ENCODE measurements around the gene ZNF195.
"Not testable (repeated sequence)": the region's sequence is repeated elsewhere in the genome, so short reads cannot be mapped to it uniquely, and the experiment has no call there.

- TF ChIP-seq POLR2A, EP300, POLR2AphosphoS5 (IDR thresholded peaks at IDR 0.05): not testable (repeated sequence)
- TF ChIP-seq, protein P1, sequence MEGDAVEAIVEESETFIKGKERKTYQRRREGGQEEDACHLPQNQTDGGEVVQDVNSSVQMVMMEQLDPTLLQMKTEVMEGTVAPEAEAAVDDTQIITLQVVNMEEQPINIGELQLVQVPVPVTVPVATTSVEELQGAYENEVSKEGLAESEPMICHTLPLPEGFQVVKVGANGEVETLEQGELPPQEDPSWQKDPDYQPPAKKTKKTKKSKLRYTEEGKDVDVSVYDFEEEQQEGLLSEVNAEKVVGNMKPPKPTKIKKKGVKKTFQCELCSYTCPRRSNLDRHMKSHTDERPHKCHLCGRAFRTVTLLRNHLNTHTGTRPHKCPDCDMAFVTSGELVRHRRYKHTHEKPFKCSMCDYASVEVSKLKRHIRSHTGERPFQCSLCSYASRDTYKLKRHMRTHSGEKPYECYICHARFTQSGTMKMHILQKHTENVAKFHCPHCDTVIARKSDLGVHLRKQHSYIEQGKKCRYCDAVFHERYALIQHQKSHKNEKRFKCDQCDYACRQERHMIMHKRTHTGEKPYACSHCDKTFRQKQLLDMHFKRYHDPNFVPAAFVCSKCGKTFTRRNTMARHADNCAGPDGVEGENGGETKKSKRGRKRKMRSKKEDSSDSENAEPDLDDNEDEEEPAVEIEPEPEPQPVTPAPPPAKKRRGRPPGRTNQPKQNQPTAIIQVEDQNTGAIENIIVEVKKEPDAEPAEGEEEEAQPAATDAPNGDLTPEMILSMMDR (IDR thresholded peaks at IDR 0.05): not testable (repeated sequence)
Observed at GRCh38 chr11:3395468-3395867, 16.5 kb upstream of the ZNF195 start.

Measured in suprapubic skin (tissue), 4 donors.